ENCODE results near the gene PIGQ.
A peak's percentile ranks its signal among the peaks of the same experiment; 100 is the strongest.

Gene PIGQ

DNA sequence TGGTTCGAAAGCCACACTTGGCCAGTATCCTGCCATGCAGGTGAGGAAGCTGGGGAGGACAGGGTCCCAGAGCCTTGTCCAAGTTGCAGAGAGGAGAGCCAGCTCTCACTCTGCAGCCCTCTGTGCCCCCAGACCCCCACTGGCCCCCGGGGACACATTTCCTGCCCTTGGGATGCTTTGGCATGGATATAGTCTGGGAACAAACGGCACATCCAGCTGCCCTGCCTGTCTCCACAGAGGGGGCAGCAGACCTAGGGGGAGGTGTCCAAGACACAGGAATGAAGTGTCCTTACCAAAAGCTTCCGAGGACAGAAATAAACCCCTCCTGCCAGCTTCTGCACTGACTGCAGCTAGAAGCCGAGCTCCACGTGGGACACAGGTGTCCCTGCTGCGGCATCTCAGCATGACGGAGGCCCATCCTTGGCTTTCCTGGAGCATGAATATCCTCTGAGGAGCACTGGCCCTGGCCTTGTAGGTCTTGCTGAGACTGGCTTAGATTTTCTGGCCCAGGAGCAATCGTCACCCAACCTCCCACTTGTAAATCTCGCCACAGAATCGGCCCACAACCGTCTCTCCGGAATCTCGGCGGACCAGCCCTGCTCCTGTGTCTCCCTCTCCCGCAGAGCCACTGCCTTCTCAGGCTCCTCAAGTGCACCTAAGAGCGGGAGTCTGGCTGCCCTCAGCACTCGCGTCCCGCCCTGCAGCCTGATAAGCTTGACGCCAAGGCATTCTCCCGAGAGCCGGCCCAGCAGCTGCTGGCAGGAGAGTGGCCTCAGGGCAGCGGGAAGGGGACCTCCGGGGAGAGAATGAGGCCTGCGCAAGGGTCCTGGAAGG is 43.4 kb upstream of the PIGQ start:
- no peaks in the 10 kb centered on the region for H3K9me3 ChIP-seq (ENCODE audit: control insufficient read depth, insufficient read depth, low read length)
- H3K27me3 ChIP-seq (ENCODE audit: control insufficient read depth, insufficient read depth, low read length): no peaks in the 10 kb centered on the region
- H3K4me3 ChIP-seq (ENCODE audit: low read length): peak overlapping the region; percentile 52; the same call in 1 of the 2 replicates
- 0 out of 2 replicates have a peak, but pooled peaks cover 4% of the 10 kb centered on the region for H3K4me1 ChIP-seq (ENCODE audit: control insufficient read depth, insufficient read depth, low read length)
- no peak overlapping the region for H3K27ac ChIP-seq (ENCODE audit: low read length)
- peaks cover 7% of the 10 kb centered on the region; the same call in 1 of the 2 replicates for H3K36me3 ChIP-seq (ENCODE audit: control insufficient read depth, insufficient read depth, low read length)
- no peak for DNase-seq (ENCODE audit: low read depth, low spot score)
- WGBS (ENCODE audit: insufficient coverage, insufficient read length): no CpG with 5 or more reads among the region's 26 CpGs

DNA sequence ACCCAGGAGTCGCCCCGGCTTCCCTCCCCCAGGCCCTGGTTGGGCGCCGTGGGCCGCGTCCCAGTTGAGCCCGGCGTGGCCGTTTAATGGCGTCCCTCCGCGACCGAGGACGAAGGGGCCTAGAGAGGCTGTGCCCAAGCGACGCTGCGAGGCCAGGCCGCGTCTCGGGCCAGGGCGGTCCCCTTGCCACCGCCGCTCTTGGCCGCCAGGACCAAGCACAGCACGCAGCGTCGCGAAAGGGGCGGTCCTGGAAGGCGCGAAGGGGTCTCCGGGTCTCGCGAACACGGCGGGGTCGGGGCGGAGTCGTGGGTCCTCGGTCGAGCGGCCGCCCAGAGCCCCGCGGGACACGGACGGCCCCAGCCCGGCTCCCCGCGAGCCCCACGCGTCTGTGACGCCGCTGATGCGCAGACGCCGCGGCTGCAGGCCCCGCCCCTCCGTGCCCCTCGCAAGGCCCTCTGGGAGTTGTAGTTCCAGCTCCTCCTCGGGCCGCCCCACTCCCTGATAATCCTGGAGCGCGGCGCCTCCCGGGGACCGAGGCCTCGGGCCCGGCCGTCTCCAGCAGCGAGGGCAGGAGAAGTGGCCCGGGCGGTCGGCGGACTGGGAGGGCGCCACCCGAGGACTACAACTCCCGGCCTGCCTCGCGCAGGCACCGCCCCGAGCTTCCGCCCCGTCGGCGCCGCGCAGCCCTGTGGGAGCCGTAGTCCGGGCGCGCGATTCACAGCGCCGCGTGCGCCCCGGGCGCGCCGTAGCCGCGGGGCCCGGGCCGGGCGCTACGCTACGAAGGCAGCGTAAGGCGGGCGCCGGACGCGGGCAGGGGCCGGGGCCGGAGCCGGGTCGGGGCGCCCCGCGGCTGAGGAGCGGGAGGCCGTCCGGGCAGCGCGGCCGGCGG is 42.5 kb upstream of the PIGQ start, which contains the start of gene CAPN15:
Gene CAPN15, plus strand, starts transcription at position 698 of the 889 bp plus-strand sequence. CDS start 19,127 bp downstream, outside the sequence.
- no peaks in the 10 kb centered on the region for H3K9me3 ChIP-seq (ENCODE audit: control insufficient read depth, insufficient read depth, low read length)
- no peaks in the 10 kb centered on the region for H3K27me3 ChIP-seq (ENCODE audit: control insufficient read depth, insufficient read depth, low read length)
- peak within 1 kb of the TSS; percentile 52 for H3K4me3 ChIP-seq (ENCODE audit: low read length)
- DNase-seq (ENCODE audit: low read depth, low spot score): peak; percentile 50
- H3K4me1 ChIP-seq (ENCODE audit: control insufficient read depth, insufficient read depth, low read length): 0 out of 2 replicates have a peak, but pooled peaks cover 4% of the 10 kb centered on the region
- H3K36me3 ChIP-seq (ENCODE audit: control insufficient read depth, insufficient read depth, low read length): peaks cover 7% of the 10 kb centered on the region; the same call in 1 of the 2 replicates
- no CpG with 5 or more reads among the region's 129 CpGs for WGBS (ENCODE audit: insufficient coverage, insufficient read length)
- H3K27ac ChIP-seq (ENCODE audit: low read length): no peak within 1 kb of the TSS

DNA sequence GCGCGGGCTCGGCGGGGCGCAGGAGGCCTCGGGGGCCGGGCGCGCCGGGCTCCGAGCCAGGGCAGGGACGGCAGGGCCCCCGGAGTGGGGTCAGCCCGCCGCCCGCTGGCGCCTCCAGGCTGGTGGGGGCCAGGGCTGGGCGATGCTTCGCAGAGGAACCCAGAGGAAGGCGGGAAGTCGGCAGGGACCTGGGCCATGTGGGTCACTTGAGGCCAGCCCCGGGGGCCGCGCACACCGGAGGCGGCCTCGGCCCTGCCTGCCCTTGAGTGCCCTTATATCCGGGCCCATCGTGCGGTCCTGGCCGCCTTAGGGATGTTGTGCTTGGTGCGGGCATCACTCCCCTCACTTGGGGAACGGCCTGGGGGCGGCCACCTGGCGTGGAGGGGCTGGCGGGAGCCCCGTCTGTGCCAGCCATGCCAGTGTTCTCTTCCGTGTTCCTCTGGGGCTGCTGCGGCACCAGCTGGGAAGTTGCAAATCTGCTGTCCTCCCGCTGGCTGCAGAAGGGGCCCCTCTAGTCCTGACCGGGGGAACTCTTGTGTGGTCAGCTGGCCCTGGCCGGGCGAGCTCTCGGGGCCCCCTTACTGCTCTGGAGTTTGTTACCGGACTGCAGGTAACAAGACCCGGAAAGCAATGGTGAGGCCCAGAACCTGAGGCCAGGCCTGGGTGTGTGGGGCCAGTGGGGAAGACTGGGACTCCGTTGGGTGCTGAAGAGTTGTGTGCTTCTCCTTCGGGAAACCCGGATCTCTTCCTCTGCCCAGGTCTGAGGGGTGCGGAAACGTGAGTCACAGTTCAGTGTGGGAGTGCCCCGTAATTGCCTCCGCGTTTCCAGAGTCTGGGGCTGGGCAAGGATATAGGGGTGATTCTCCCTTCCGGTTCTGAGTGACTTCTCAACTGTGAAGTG is 41.4 kb upstream of the PIGQ start:
- Histone ChIP-seq H3K4me3 (ENCODE audit: low read length) (peak overlapping the region; percentile 52), H3K27ac (ENCODE audit: low read length) (no peak overlapping the region), H3K9me3 (ENCODE audit: control insufficient read depth, insufficient read depth, low read length) (no peaks in the 10 kb centered on the region), H3K27me3 (ENCODE audit: control insufficient read depth, insufficient read depth, low read length) (no peaks in the 10 kb centered on the region), H3K36me3 (ENCODE audit: control insufficient read depth, insufficient read depth, low read length) (peaks cover 7% of the 10 kb centered on the region; the same call in 1 of the 2 replicates), H3K4me1 (ENCODE audit: control insufficient read depth, insufficient read depth, low read length) (peaks cover 5% of the 10 kb centered on the region; the same call in 1 of the 2 replicates)
- no CpG with 5 or more reads among the region's 55 CpGs for WGBS (ENCODE audit: insufficient coverage, insufficient read length)
- no peak for DNase-seq (ENCODE audit: low read depth, low spot score)

DNA sequence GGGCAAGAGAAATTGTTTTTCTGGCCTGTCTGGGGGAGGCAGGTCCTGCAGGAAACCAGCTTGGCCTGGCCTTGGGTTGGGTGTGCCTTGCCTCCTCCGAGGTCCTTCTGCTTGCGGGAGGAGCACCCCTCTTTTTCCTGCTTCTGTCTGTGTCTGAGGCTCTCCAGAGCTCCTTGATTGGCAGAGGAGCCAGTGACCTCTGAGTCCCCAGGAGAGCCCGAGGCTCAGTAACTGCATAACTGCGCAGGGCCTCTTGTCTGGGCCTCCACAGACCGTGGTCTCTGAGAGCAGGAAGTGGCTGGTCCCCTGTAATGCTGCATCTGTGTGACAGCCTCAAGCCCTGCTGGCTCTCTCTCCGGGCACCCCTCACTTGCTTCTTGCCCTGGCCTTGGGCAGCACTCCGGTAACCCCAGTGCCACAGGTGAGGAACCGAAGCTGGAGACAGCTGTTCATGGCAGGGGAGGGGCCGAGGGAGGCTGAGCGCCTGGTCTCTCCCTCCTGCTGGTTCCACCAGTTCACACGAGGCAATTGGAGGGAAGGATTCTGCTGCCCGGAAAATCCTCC is 40.7 kb upstream of the PIGQ start:
- no CpG with 5 or more reads among the region's 12 CpGs for WGBS (ENCODE audit: insufficient coverage, insufficient read length)
- no peak for DNase-seq (ENCODE audit: low read depth, low spot score)
- H3K36me3 ChIP-seq (ENCODE audit: control insufficient read depth, insufficient read depth, low read length): peaks cover 7% of the 10 kb centered on the region; the same call in 1 of the 2 replicates
- H3K27ac ChIP-seq (ENCODE audit: low read length): no peak overlapping the region
- peak overlapping the region; percentile 52; the same call in 1 of the 2 replicates for H3K4me3 ChIP-seq (ENCODE audit: low read length)
- H3K4me1 ChIP-seq (ENCODE audit: control insufficient read depth, insufficient read depth, low read length): peaks cover 7% of the 10 kb centered on the region; the same call in 1 of the 2 replicates
- no peaks in the 10 kb centered on the region for H3K27me3 ChIP-seq (ENCODE audit: control insufficient read depth, insufficient read depth, low read length)
- H3K9me3 ChIP-seq (ENCODE audit: control insufficient read depth, insufficient read depth, low read length): no peaks in the 10 kb centered on the region

DNA sequence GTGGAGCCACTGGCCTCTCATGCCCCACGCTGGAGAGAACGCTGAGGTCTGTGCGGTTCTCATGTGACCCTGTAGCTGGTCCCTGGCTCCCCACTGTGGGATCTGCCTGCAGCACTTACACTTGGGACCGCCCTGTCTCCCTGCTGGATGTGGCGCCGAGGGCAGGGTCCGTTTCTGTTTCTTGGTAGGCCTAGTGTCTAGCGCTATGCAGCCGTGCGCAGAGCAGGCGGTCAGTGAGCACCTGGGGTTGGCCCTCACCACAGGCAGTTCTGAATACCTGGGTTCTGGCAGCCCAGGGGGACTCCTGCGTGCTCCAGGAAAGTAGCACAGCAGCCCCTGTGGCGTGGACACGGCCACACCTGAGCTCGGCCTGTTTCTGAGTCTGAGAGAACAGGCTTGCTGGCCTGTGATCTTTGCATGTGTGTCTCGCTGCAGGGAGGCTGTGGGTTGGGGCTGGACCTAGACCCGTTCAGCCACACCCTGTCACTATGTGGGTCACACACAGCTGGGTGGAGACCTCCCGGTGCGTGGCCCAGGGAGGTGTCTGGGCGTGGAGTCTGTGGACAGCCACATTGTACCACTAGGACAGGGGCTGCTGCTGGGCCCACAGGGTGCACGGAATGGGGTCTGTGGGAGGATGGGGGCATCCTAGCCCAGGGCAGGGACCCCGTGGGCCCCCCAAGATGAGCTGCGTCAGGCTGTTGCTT is 39.5 kb upstream of the PIGQ start:
- H3K27me3 ChIP-seq (ENCODE audit: control insufficient read depth, insufficient read depth, low read length): no peaks in the 10 kb centered on the region
- DNase-seq (ENCODE audit: low read depth, low spot score): no peak
- H3K27ac ChIP-seq (ENCODE audit: low read length): no peak overlapping the region
- H3K4me3 ChIP-seq (ENCODE audit: low read length): no peak overlapping the region
- WGBS (ENCODE audit: insufficient coverage, insufficient read length): no CpG with 5 or more reads among the region's 23 CpGs
- peaks cover 7% of the 10 kb centered on the region; the same call in 1 of the 2 replicates for H3K4me1 ChIP-seq (ENCODE audit: control insufficient read depth, insufficient read depth, low read length)
- H3K36me3 ChIP-seq (ENCODE audit: control insufficient read depth, insufficient read depth, low read length): peaks cover 7% of the 10 kb centered on the region; the same call in 1 of the 2 replicates
- H3K9me3 ChIP-seq (ENCODE audit: control insufficient read depth, insufficient read depth, low read length): no peaks in the 10 kb centered on the region

DNA sequence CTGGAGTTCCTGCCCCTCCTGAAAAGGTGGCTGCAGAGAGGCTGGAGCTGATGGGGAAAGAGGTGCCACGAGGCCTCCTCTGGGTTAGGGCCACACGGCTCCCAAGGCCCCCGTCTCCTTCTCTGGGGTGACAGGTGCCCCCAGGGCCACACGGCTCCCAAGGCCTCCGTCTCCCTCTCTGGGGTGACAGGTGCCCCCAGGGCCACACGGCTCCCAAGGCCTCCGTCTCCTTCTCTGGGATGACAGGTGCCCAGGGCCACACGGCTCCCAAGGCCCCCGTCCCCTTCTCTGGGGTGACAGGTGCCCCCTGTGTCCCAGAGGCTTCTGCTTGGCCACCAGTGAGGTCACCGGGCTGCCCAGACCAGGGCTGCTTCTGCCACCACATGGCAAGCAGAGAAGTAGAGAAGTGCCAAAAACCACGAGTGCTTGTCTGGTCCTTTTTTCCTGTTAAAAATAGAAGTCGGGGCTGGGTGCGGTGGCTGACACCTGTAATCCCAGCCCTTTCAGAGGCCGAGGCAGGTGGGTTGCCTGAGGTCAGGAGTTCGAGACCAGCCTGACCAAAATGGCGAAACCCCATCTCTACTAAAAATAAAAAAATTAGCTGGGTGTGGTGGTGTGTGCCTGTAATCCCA is 38.2 kb upstream of the PIGQ start:
- Histone ChIP-seq H3K27me3 (ENCODE audit: control insufficient read depth, insufficient read depth, low read length) (no peaks in the 10 kb centered on the region), H3K27ac (ENCODE audit: low read length) (no peak overlapping the region), H3K4me3 (ENCODE audit: low read length) (no peak overlapping the region), H3K4me1 (ENCODE audit: control insufficient read depth, insufficient read depth, low read length) (peaks cover 5% of the 10 kb centered on the region; the same call in 1 of the 2 replicates), H3K9me3 (ENCODE audit: control insufficient read depth, insufficient read depth, low read length) (no peaks in the 10 kb centered on the region), H3K36me3 (ENCODE audit: control insufficient read depth, insufficient read depth, low read length) (peaks cover 7% of the 10 kb centered on the region; the same call in 1 of the 2 replicates)
- no CpG with 5 or more reads among the region's 16 CpGs for WGBS (ENCODE audit: insufficient coverage, insufficient read length)
- DNase-seq (ENCODE audit: low read depth, low spot score): no peak

DNA sequence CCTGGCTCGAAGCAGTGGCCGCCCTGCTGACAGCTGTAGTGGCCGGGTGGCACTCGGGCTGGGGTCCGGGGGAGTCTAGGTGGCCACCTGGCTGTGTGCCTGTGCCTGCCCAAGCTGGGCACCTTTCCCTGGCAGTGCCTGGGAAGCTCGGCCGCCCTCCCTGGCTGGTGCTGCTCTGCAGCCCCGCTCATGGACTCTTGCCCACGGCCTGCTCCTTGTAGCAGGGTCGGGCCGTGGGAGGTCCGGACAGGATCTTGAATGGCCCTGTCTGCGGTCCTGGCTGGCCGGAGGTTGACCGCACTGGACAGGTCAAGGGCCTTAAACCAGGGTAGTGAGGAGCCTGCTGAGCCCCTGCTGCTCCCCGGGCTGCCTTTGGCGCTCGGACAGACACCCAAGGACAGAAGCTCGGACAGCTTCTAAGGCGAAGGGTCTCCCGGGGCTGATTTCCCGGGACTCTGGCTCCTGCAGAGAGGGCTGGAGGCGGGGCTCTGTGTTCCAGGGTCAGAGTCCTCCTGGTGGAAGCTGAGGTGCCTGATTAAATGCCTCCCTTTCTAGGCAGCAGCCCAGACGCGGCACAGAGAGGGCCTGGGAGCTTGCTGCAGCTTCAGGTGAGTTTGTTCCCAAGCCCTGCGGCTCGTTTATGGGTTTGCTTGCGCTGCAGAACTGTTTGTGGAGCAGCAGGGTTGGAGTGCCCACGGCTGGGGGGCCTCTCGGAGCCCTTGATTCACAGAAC is 36.2 kb upstream of the PIGQ start:
- H3K27me3 ChIP-seq (ENCODE audit: control insufficient read depth, insufficient read depth, low read length): no peaks in the 10 kb centered on the region
- DNase-seq (ENCODE audit: low read depth, low spot score): no peak
- WGBS (ENCODE audit: insufficient coverage, insufficient read length): no CpG with 5 or more reads among the region's 30 CpGs
- H3K9me3 ChIP-seq (ENCODE audit: control insufficient read depth, insufficient read depth, low read length): no peaks in the 10 kb centered on the region
- no peak overlapping the region for H3K4me3 ChIP-seq (ENCODE audit: low read length)
- peaks cover 7% of the 10 kb centered on the region; the same call in 1 of the 2 replicates for H3K36me3 ChIP-seq (ENCODE audit: control insufficient read depth, insufficient read depth, low read length)
- no peak overlapping the region for H3K27ac ChIP-seq (ENCODE audit: low read length)
- peaks cover 5% of the 10 kb centered on the region; the same call in 1 of the 2 replicates for H3K4me1 ChIP-seq (ENCODE audit: control insufficient read depth, insufficient read depth, low read length)

DNA sequence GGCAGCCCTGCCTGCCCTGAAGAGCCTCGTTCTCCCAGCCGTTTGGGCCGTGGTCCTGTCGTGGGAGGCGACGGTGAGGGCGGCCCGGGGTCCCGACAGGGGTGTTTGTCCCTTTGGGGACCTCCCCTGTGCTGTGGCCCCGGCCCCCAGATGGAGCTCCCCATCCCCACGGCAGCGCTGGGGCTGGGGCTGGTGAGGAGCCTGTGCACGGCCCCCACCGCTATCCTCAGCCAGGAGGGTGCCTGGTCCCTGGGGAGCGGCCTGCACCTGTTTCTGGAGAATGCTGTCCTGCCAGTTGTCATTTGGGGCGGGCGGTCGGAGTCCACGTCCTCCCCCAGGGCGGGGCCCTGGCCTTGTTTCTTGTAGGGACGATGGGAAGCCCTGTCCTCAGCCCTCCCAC is 35.6 kb upstream of the PIGQ start:
- DNase-seq (ENCODE audit: low read depth, low spot score): no peak
- Histone ChIP-seq H3K4me1 (ENCODE audit: control insufficient read depth, insufficient read depth, low read length) (peaks cover 3% of the 10 kb centered on the region; the same call in 1 of the 2 replicates), H3K36me3 (ENCODE audit: control insufficient read depth, insufficient read depth, low read length) (peaks cover 7% of the 10 kb centered on the region; the same call in 1 of the 2 replicates), H3K4me3 (ENCODE audit: low read length) (no peak overlapping the region), H3K9me3 (ENCODE audit: control insufficient read depth, insufficient read depth, low read length) (no peaks in the 10 kb centered on the region), H3K27me3 (ENCODE audit: control insufficient read depth, insufficient read depth, low read length) (no peaks in the 10 kb centered on the region), H3K27ac (ENCODE audit: low read length) (no peak overlapping the region)
- WGBS (ENCODE audit: insufficient coverage, insufficient read length): no CpG with 5 or more reads among the region's 21 CpGs

All from iPS DF 6.9 (cell line).